Fibroblast of skin of back (primary cell): ENCODE results near the gene MYO15A.

Experiments used
- DNase-seq: peaks from one replicate; pipeline ENCODE4 v3.0.0-alpha.2; 2013

Gene MYO15A

GRCh38 chr17:18218756-18219415 is 110.3 kb downstream of the MYO15A start:
- no peak for DNase-seq

DNA sequence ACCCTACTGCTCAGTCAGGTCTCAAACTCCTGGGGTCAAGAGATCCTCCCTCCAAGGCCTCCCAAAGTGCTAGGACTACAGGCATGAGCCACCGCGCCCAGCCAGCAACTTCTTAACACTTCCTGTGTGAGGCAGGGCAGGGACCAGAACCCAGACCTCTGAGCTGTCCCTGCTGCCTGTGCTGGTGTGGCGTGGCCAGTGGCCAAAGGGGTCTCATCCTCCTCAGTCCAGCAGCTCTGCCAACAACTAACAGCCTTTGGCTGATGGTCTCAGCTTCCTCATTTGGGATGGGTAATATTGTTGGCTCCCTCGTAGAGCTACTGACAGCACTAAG is 115.5 kb downstream of the MYO15A start:
- DNase-seq: no peak

- DNase-seq: peak; percentile 76
Observed at GRCh38 chr17:18224387-18225120, 116.0 kb downstream of the MYO15A start.

GRCh38 chr17:18225121-18225641 is 116.6 kb downstream of the MYO15A start, which contains the start of gene LLGL1:
Gene LLGL1 (plus strand): TSS chr17:18225635. CDS start chr17:18225683, 48 bp downstream.
- peak; percentile 95 for DNase-seq

- peak; percentile 7 for DNase-seq
Observed at GRCh38 chr17:18225642-18226283, 117.2 kb downstream of the MYO15A start.

DNA sequence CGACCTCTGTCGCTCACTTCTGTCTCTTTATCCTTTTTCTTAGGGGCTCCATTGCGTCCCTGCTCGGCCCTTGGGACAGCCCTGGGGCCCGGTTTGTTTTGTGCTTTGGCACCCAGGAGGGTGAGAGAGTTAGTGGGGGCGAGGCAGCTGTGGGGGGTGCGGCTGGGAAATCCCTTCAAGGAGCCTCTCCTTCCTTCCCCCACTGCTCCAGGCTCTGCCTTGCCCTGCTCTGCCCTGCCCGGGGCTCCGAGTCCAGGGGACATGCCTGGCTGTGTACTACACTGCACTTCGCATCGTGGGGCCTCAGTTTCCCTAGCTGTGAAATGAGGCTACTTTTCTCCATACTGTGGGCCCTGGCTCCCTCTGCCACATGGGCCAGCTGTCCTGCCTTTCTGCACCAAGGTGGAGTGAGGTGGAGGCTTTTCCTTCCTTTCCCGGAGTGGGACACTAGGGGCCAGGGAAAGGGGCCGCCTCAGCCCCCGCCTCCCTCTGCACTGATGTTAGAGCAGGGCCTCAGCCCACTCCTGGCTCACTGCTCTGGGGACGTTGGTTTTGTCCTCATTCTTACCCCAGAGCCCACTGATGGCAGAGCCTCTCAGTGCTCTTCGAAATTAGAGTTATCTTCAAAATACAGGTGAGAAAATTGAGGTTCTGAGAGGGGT is 117.9 kb downstream of the MYO15A start:
- no peak for DNase-seq

DNA sequence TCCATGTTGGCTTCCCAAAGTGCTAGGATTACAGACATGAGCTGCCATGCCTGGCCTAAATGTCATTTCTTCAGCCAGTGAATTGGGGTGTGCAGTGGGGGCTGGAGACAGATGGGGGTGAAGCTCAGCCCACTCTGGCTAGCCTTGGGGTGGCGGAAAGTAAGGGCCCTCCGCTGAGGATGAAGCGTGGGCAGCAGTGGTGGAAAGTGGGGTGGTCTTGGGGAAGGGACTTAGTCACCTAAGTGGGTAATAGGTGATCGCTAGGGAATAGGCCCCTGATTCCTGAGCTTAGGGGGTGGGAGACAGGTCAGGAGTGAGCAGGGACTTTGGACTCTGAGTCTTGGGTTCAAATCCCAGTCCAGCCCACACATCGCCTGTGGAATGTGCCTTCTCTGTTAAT is 119.1 kb downstream of the MYO15A start:
- no peak for DNase-seq

GRCh38 chr17:18228176-18228682 is 119.7 kb downstream of the MYO15A start:
- no peak for DNase-seq

- DNase-seq: no peak
Observed at GRCh38 chr17:18229254-18229653, 120.7 kb downstream of the MYO15A start.
